ENCODE data around the gene ZEB1. TPM values are rescaled to one million over a fixed set of nuclear protein-coding genes. Genes with fewer than 3 reads are reported as not detected.
A peak's percentile ranks its signal among the peaks of the same experiment; 100 is the strongest.

ZEB1 gene
- total and polyA plus RNA-seq, 2 of the 4 experiments (the other 2 are of a cell fraction): 23.7 to 108 TPM

DNA sequence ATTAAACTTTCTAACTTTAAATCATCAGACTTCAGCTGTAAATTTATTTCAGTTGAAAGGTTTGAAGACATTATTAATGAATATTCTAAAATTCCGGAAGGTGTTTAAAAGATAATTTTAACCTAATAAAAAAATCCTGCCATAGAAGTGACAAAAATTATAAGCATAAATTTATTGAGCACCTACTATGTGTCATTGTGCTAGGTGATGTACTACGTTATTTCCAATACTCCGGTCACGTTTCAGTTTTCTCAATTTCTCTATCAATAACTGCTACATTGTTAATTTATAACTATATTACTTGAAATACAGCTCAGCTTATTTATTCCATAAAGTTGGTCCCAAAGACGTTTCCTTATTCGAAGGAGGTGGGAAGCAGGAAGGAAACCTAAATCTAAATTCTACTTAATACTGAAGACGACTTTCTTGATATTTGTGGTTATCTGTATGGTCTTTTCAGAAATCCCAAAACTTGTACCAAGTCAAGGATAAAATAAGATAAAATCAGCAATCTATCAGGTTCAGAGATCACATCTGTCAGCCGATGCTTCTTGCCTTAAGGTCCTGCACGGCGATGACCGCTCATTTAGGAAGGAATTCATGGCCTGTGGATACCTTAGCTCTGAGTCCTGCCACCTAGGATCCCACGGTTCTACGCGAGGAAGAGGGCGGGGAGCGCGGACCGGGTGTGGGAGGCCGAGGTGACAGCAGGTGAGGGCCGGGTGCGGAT lies 1.2 kb upstream of the ZEB1 start:
- H2BK5ac ChIP-seq (ENCODE audit: low read depth, low read length, poor library complexity, severe bottlenecking): peak overlapping the region; percentile 86
- peaks cover 14 to 46% of the 10 kb centered on the region in 2 experiments for H3K79me1 ChIP-seq (ENCODE audit: low read depth in 1 of 2, low read length in 2 of 2)
- H2BK15ac ChIP-seq (ENCODE audit: low read depth, low read length): peak overlapping the region; percentile 75; the same call in 2 of the 3 replicates
- peak overlapping the region; percentile 99 for H3K4ac ChIP-seq (ENCODE audit: low read depth, low read length)
- ATAC-seq (ENCODE audit: low read depth): no peak
- peak overlapping the region; percentile 92 for H2AK9ac ChIP-seq (replicated peaks; ENCODE audit: low read depth, low read length, poor library complexity)
- H3K36me3 ChIP-seq (ENCODE audit: control insufficient read depth, insufficient read depth, low read length): no peaks in the 10 kb centered on the region
- WGBS, 2 experiments (ENCODE audit: extremely low coverage in 2 of 2, insufficient read length in 1 of 2): 4% methylated on average over 5 of the region's 21 CpGs; no CpG with 5 or more reads in 1 of the 2 experiments
- H2AK5ac ChIP-seq (ENCODE audit: low read depth, low read length): peak overlapping the region; percentile 98
- no TSS peak for BruUV-seq (replicated peaks)
- peak overlapping the region; percentile 55 for H3K18ac ChIP-seq (ENCODE audit: low read depth, low read length)
- peak overlapping the region; percentile 98 for H4K91ac ChIP-seq (ENCODE audit: insufficient read depth, low read depth, low read length)
- in situ Hi-C loops (cut with MboI; ENCODE audit: low sequenced_read_pairs): loop anchor here (10.0 kb wide), 1 partner anchor 543 kb away; no protein-coding TSS in a partner anchor
- H3K23ac ChIP-seq (ENCODE audit: low read depth, low read length): peak overlapping the region; percentile 91
- POLR2A ChIA-PET (ENCODE audit: unreplicated experiment): interaction anchor here (0.6 kb wide), 1 partner anchor 532 kb away, joined by 3 read pairs; no protein-coding TSS in a partner anchor
- H3K4me1 ChIP-seq (ENCODE audit: control insufficient read depth, insufficient read depth, low read length): peaks cover 7% of the 10 kb centered on the region
- H4K5ac ChIP-seq (ENCODE audit: low read depth, low read length): peak overlapping the region; percentile 29
- H3K4me2 ChIP-seq (ENCODE audit: low read depth, low read length): peak overlapping the region; percentile 100
- H3K9ac ChIP-seq (ENCODE audit: low read depth, low read length): peak overlapping the region; percentile 81
- H3K14ac ChIP-seq (replicated peaks; ENCODE audit: low read depth, low read length): peak overlapping the region; percentile 93
- H3K9me1 ChIP-seq (ENCODE audit: insufficient read depth, low read length): peaks cover 8% of the 10 kb centered on the region
- DNase-seq: no peak
- TF ChIP-seq BHLHE40 (IDR thresholded peaks at IDR 0.05; ENCODE audit: low read depth, low read length) (no peak), FOS (IDR thresholded peaks at IDR 0.05; ENCODE audit: low read depth, low read length) (no peak), RAD21 (IDR thresholded peaks at IDR 0.05; ENCODE audit: low read length) (peak; percentile 14; the same call in 1 of the 2 replicates), NFE2L2 (IDR thresholded peaks at IDR 0.05; ENCODE audit: low read depth, low read length) (no peak), MAZ (IDR thresholded peaks at IDR 0.05; ENCODE audit: borderline replicate concordance, low read depth, low read length) (no peak), SMC3 (IDR thresholded peaks at IDR 0.05; ENCODE audit: low read depth, low read length) (peak; percentile 8; the same call in 1 of the 2 replicates)
- TF ChIP-seq, protein P1, sequence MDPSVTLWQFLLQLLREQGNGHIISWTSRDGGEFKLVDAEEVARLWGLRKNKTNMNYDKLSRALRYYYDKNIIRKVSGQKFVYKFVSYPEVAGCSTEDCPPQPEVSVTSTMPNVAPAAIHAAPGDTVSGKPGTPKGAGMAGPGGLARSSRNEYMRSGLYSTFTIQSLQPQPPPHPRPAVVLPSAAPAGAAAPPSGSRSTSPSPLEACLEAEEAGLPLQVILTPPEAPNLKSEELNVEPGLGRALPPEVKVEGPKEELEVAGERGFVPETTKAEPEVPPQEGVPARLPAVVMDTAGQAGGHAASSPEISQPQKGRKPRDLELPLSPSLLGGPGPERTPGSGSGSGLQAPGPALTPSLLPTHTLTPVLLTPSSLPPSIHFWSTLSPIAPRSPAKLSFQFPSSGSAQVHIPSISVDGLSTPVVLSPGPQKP (IDR thresholded peaks at IDR 0.05; ENCODE audit: borderline replicate concordance, low read depth, low read length): no peak
- H2BK120ac ChIP-seq (ENCODE audit: low read depth, low read length): peak overlapping the region; percentile 97
- peak overlapping the region; percentile 92 for H3K27ac ChIP-seq (ENCODE audit: insufficient read depth, low read length)
- peak overlapping the region; percentile 65 for H3K4me3 ChIP-seq (ENCODE audit: insufficient read depth, low read depth, low read length)
- H3K9me3 ChIP-seq (ENCODE audit: control insufficient read depth, insufficient read depth, low read length): no peaks in the 10 kb centered on the region
- peak overlapping the region; percentile 92 for H3K56ac ChIP-seq (ENCODE audit: extremely low read depth, insufficient read depth, low read length)
- H4K8ac ChIP-seq (ENCODE audit: low read depth in 2 of 2, low read length in 2 of 2): peak overlapping the region; percentile 82 to 98
- H2AFZ ChIP-seq (replicated peaks; ENCODE audit: low read length, poor library complexity): peak overlapping the region; percentile 94
- dilution Hi-C loops (cut with HindIII; ENCODE audit: low sequenced_read_pairs, unreplicated experiment): no loop called here
- H3K27me3 ChIP-seq (ENCODE audit: control insufficient read depth, insufficient read depth, low read length): no peaks in the 10 kb centered on the region
- H4K20me1 ChIP-seq (ENCODE audit: insufficient read depth, low read length): peaks cover 22% of the 10 kb centered on the region
- CTCF ChIA-PET: interaction anchor here (0.7 to 1.2 kb wide), 3 partner anchors 509 to 678 kb away, joined by 3 to 4 read pairs (median 3); no protein-coding TSS in a partner anchor
- H2BK20ac ChIP-seq (ENCODE audit: low read depth, low read length): peak overlapping the region; percentile 60
- intact Hi-C loops (cut with micrococcal nuclease): loop anchor here (5.0 kb wide), 1 partner anchor 181 kb away; no protein-coding TSS in a partner anchor
